Thymus (tissue), 11 donors: Measurements from ENCODE around the gene DDAH1. TPM values are rescaled to one million over a fixed set of nuclear protein-coding genes. Genes with fewer than 3 reads are reported as not detected.

Source experiments
- DNase-seq, 9 donors: peaks; one replicate each; pipeline ENCODE4 v3.0.0-alpha.2; 2013; ENCODE audit warnings: low spot score in 9 of 9, low read depth in 6 of 9, missing footprints in 1 of 9
- H3K27ac ChIP-seq, 2 donors: one replicate each; pipeline ENCODE4 v1.5.1; 2013; ENCODE audit warnings: control low read depth in 1 of 2, low read depth in 1 of 2, low read length in 1 of 2, mild to moderate bottlenecking in 1 of 2, moderate library complexity in 1 of 2
- H3K27me3 ChIP-seq, 2 donors: one replicate each; pipeline ENCODE4 v1.5.1; 2013; ENCODE audit warnings: low read length in 1 of 2; ENCODE audit not compliant: control insufficient read depth in 2 of 2, insufficient read depth in 1 of 2
- H3K36me3 ChIP-seq, 2 donors: one replicate each; pipeline ENCODE4 v1.5.1; 2013; ENCODE audit warnings: low read length in 1 of 2, mild to moderate bottlenecking in 1 of 2, moderate library complexity in 1 of 2; ENCODE audit not compliant: control insufficient read depth in 2 of 2, insufficient read depth in 2 of 2
- H3K4me1 ChIP-seq, 2 donors: one replicate each; pipeline ENCODE4 v1.5.1; 2013; ENCODE audit warnings: low read length in 2 of 2; ENCODE audit not compliant: control insufficient read depth in 2 of 2, insufficient read depth in 2 of 2
- H3K4me3 ChIP-seq, 2 donors: one replicate each; pipeline ENCODE4 v1.5.1; 2013; ENCODE audit warnings: low read length in 2 of 2, control low read depth in 1 of 2, mild to moderate bottlenecking in 1 of 2
- H3K9me3 ChIP-seq, 2 donors: one replicate each; pipeline ENCODE4 v1.5.1; 2013; ENCODE audit warnings: low read length in 1 of 2, mild to moderate bottlenecking in 1 of 2; ENCODE audit not compliant: control insufficient read depth in 2 of 2, insufficient read depth in 1 of 2
- WGBS: extraction: QIAGEN DNeasy Blood & Tissue Kit; methylation state at CpG from one replicate; pipeline ENCODE4 v1.1.7; 2013; 5-methylcytosine and 5-hydroxymethylcytosine counted together
- polyA plus RNA-seq: library from polyadenylated mRNA; stranded (reverse); fragments of 200-250 nt; gene quantifications from one replicate; pipeline ENCODE4 v1.2.3, GENCODE V29; 2013
- total RNA-seq: library from RNA; stranded (reverse); fragments of 120-200 nt; gene quantifications from one replicate; pipeline ENCODE4 v1.2.4, GENCODE V29; 2013
- donor health status: healthy.

The DDAH1 gene
- total and polyA plus RNA-seq, 2 donors = 0.99 to 2.4 TPM

DNA sequence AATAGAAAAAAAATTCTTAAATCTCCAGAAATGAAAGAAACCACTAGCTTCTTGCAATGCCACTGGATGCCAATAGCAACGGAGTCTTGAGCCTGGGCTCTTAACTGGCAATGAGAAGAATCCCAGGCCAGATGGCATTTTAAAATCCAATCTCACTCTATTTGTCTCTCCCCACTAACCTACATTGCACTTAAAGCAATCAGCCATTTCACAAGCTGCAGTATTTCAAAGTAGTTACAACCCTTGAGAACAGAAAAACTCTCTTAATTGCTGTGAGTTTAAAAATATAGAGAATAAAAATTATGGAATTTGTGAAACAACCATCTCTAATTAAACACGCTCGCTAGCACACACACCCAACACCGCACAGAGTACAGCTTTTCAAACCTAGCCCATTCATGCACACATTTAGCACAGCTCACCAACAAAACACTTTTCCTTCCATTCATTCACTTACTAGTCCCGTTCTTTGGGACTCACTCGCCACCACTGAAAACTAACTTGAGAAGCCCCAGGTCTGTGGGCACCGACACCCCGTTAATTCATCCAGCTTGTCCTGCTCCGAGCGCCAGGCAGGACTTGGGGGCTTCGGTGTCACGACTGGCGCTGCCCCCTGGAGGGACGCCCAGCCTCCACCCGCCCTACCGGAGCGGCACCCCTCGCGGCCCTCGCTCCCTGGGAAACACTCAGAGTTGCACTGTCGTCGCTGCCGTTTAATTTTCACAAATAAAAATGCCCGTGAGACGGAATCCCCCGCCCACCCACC lies 1.0 kb downstream of the DDAH1 start:
- DNase-seq = no peak
- H3K4me1 ChIP-seq = peaks cover 5 to 6% of the 10 kb centered on the region in 2 donors
- H3K4me3 ChIP-seq = peak overlapping the region; percentile 26 to 51
- no peaks in the 10 kb centered on the region for H3K9me3 ChIP-seq
- WGBS = 9% methylated on average over 26 of the region's 26 CpGs
- H3K27ac ChIP-seq = no peak overlapping the region
- H3K27me3 ChIP-seq = peaks cover 26 to 42% of the 10 kb centered on the region in 2 donors
- H3K36me3 ChIP-seq = no peaks in the 10 kb centered on the region

DNA sequence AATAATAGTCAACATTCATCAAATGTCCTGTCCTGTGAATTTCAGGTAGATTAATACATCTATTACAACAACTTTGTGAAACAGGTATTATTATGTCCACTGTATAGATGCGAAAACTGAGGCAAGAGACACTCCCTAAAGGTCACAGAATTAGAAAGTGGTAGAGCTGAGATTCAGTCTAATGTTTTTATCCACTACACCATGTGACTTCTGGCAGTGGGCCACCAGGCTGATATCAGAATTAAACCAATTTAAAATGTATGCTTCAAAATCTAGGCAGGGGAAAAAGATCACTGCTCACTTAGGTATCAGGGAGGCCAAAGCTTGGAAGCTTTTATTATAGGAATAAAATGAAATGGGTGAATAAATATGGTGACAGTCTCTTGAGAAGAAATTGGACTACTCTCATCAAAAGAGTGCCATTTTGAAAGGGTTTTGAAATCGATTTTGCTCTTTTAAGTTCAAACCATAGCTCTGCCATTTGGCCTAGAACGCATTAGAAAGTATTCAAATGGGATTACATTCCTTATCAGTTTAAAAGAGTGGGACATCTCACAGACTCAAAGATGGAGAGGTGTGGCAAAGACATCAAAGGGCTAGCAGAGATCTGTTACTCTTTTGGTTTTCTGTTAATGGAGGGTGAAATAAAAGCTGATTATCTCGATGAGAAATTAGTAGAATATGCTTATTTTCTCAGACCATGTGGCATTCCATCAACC lies 1.9 kb downstream of the DDAH1 start:
- peaks cover 26 to 42% of the 10 kb centered on the region in 2 donors for H3K27me3 ChIP-seq
- no peaks in the 10 kb centered on the region for H3K9me3 ChIP-seq
- no peaks in the 10 kb centered on the region for H3K36me3 ChIP-seq
- peaks cover 5 to 6% of the 10 kb centered on the region in 2 donors for H3K4me1 ChIP-seq
- no peak for DNase-seq
- 89% methylated on average over 4 of the region's 4 CpGs for WGBS
- H3K27ac ChIP-seq = no peak overlapping the region
- no peak overlapping the region for H3K4me3 ChIP-seq

- no peak for DNase-seq
- Histone ChIP-seq H3K4me1 (peaks cover 5 to 6% of the 10 kb centered on the region in 2 donors), H3K4me3 (no peak overlapping the region), H3K27ac (no peak overlapping the region), H3K9me3 (no peaks in the 10 kb centered on the region), H3K27me3 (peaks cover 26 to 40% of the 10 kb centered on the region in 2 donors), H3K36me3 (no peaks in the 10 kb centered on the region)
- 77% methylated on average over 5 of the region's 5 CpGs for WGBS
Measured at GRCh38 chr1:85461216-85461918, 3.6 kb downstream of the DDAH1 start.

GRCh38 chr1:85460555-85461088 lies 4.3 kb downstream of the DDAH1 start:
- no peak for DNase-seq
- Histone ChIP-seq H3K36me3 (no peaks in the 10 kb centered on the region), H3K27ac (no peak overlapping the region), H3K4me3 (no peak overlapping the region), H3K9me3 (no peaks in the 10 kb centered on the region), H3K4me1 (peaks cover 5 to 6% of the 10 kb centered on the region in 2 donors), H3K27me3 (peaks cover 22 to 33% of the 10 kb centered on the region in 2 donors)
- 93% methylated on average over 2 of the region's 2 CpGs for WGBS

GRCh38 chr1:85459290-85459689 lies 5.7 kb downstream of the DDAH1 start:
- 90% methylated on average over 2 of the region's 2 CpGs for WGBS
- no peak overlapping the region for H3K4me3 ChIP-seq
- no peaks in the 10 kb centered on the region for H3K9me3 ChIP-seq
- peaks cover 0 to 4% of the 10 kb centered on the region in 2 donors for H3K4me1 ChIP-seq
- H3K36me3 ChIP-seq = no peaks in the 10 kb centered on the region
- H3K27me3 ChIP-seq = peaks cover 9 to 21% of the 10 kb centered on the region in 2 donors
- no peak overlapping the region for H3K27ac ChIP-seq
- DNase-seq = no peak

DNA sequence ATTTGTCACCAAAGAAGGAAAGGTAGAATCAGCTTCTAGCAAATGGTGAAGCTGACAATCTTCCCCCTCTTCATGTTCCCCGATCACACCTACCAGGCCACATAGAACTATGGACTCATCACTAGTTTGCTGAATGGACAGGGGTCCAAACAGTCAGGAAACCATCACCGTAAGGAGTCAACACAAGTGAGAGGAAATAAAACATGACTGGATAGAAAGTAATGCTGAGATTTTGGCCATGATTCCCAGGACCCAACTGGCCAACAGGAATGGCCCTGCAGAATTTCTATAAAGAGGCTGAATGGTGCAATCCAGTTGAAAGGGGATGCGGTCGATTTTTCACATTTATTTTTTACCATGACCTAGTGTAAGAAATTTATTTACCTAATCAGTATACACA lies 10.7 kb downstream of the DDAH1 start:
- no peaks in the 10 kb centered on the region for H3K36me3 ChIP-seq

DNA sequence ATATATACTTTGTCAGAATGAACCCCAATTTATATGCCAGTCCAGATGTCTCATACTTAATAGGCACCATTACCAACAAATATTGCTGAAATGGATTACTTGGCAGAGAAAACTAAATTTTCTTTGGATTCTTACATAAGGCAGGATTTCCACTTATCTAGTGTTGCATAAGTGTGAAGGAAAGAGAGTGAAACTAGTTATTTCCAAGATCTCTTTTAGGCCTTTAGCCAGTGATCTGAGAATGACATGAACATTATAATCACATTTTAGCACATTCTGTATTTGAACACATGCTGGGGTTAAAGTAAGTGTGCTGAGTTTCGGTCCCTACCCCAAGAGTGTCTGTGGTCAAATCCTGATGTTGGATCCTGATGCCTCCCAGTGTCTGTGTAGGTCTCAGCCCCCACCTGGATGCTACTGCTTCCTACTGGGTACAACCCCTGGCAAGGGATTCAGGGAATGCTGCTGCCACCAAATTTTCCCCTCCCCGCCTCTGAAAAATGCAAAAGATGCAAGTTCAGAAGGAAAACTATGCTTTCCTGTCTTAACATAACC lies 11.2 kb downstream of the DDAH1 start:
- DNase-seq = no peak
- Histone ChIP-seq H3K27me3 (no peaks in the 10 kb centered on the region), H3K4me3 (no peak overlapping the region), H3K9me3 (no peaks in the 10 kb centered on the region), H3K27ac (no peak overlapping the region), H3K36me3 (no peaks in the 10 kb centered on the region), H3K4me1 (no peaks in the 10 kb centered on the region)
- WGBS = 98% methylated on average over 2 of the region's 2 CpGs

More for the DNA sequence above, 10.7 kb downstream of the DDAH1 start:
- 98% methylated on average over 4 of the region's 4 CpGs for WGBS
- H3K27me3 ChIP-seq = no peaks in the 10 kb centered on the region
- H3K27ac ChIP-seq = no peak overlapping the region
- H3K9me3 ChIP-seq = no peaks in the 10 kb centered on the region
- no peak overlapping the region for H3K4me3 ChIP-seq
- no peaks in the 10 kb centered on the region for H3K4me1 ChIP-seq
- DNase-seq = no peak

DNA sequence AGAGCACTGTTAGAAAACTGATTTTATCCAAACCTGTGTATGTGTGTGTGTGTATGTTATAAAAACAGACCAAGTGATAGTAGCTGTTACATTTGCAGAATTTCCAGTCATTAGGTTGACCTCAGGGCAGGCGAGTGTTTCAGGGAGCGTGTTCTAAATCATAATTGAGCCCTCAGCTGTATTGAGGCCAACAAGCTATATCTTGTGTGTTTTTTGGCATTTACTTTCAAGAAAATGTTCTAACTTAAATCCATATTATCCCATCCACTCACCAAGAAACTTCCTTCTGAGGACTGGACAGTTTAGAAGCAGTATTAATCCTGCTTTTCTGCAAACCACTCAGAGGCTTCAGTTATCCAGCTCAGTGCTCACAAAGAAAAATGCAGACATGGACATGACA lies 12.0 kb downstream of the DDAH1 start:
- Histone ChIP-seq H3K27me3 (no peaks in the 10 kb centered on the region), H3K4me1 (no peaks in the 10 kb centered on the region), H3K36me3 (no peaks in the 10 kb centered on the region), H3K27ac (no peak overlapping the region), H3K9me3 (no peaks in the 10 kb centered on the region), H3K4me3 (no peak overlapping the region)
- 95% methylated on average over 2 of the region's 2 CpGs for WGBS
- no peak for DNase-seq
